HG03342 (cell line): ENCODE results near the gene EDNRA.

Source experiments
- ATAC-seq: cut with Tn5 transposase; IDR thresholded peaks from one replicate; pipeline ENCODE4 v1.9.1; 2021; ENCODE audit warnings: mild to moderate bottlenecking, moderate library complexity; ENCODE audit not compliant: unreplicated experiment

EDNRA gene

GRCh38 chr4:147586637-147587036, 105.7 kb downstream of the EDNRA start:
- peak; percentile 67 for ATAC-seq

DNA sequence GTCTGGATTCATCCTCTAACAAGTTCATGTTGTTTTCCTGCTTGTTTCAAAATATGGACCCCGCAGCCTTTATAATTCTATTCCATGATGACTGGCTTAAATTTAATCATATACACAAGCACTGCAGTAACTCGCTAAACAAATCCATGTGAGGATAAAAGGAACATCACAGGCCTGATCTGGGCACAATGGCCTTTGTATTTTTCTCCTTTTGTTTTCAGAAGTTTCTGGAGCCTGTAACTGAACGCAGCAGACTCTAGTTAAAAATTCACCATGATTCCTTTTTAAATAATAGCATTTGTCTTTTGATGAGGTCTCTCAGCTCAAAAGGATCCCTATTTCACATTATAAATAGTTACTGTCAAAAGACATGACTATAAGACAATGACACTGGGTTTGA, 106.1 kb downstream of the EDNRA start:
- ATAC-seq = no peak

DNA sequence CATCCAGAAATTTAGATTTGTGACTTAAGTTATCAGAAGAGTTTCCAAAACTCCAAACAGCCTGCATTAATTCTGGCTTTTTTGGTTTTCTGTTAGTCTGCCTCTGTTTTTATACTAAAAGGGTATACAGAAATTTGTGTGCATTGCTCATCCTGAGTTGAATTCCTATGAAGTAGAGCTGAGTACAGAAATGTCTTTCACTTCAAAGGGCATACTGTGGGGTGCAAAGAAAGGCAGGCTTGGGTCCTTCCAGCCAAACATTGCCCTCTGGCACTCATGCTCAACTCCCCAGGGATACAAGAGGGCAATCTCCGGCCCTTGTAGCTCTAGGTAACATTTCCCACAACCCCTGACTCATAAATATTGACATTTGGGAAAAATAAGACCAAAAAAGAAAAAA, 108.7 kb downstream of the EDNRA start:
- no peak for ATAC-seq

DNA sequence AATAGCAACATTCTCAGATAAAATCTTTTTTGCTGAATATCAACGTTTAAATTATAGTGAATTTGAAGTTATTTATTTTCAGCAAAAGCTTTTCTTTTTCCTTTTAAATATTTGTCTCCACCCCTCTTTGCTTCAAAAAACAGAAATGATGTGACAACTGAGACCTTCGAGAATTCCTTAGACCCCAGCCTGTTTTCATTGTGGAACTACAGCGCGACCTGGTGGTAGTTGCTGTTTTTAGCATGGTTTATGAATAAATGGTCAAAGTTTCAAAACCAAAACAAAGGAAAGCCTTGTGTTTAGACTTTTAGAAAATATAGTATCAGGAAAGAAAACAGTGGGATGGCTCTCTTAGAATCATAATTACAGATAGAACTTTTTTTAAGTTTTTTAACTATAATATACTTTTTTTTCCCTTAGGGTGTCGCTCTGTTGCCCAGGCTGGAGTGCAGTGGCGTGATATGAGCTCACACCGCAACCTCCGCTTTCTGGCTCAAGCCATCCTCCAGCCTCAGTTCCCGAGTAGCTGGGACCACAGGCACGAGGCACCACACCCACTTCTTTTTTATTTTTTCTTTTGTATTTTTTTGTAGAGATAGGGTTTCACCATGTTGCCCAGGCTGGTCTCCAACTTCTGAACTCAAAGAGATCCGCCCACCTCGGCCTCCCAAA, 109.5 kb downstream of the EDNRA start:
- ATAC-seq = peak; percentile 59

DNA sequence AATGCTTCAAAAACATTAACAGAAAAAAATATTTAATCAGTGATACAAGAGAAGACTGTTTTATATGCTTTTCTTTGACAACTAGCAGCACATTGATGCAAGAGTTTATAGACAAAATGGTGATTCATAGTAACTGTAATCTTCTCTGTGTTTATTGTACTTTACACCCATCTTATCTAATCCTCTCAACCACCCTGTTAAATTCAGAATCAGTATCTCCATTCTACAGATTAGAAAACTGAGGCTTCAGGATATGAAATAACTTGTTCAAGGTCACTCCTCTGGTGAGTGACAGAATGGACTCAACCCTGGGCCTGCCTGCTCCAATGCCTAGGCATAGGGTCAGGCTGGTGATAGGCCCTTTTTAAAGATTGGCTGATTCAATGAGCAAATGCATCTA, 110.2 kb downstream of the EDNRA start:
- ATAC-seq = no peak

DNA sequence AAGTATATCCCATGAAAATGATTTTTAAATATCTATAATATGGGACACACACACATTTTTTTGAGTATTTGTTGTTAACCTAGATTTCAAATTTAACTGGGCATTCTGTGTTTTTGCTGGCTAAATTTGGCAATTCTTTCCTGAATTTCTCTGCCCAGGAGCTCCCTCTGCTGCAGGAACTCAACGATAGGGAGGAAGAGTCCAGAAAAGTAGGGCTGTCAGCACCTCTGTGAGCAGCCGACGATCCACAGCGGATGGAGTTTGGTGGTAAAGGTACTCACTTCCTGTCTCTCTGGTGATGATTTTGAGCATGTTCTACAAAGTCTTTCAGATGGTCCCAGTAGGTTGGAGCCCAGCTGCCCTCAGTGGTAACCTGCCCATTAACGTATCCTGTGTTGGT, 113.2 kb downstream of the EDNRA start:
- no peak for ATAC-seq
